ENCODE data around the gene SLC28A1.

SLC28A1 gene

DNA sequence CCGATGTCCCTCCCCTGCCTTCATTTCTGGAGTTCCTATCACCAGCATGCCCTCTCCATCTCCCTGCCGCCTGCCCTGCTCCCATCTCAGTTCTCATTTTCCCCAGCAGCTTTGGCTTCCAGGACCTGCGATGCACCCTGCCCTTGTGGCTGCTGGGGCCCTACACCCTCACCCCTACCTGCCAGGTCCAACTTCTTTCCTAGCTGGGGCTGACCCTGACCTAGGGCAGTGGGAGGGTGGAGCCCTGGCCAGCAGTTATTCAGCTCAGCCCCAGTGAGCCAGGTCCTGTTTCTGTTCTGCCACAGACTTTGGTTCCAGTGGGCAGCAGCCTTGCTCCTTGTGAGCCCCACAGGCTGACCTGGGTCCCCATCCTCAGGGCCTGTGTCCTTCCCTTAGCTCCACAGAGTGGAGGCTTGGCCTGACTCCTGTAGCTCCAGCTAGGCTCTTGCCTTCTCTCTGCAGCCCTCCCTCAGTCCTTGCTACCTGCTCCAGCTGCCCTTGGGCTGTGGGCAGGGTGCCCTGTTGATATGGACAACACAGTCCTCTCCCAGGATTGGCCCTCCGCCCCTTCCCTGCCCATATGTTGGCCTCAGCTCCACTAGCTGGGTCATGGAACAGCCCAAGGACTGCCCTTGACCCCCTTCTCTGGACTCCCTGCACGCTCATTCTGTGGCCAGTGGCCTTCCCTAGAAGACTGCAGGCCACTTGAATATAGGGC, 62.5 kb downstream of the SLC28A1 start:
- TF ChIP-seq, protein P1, sequence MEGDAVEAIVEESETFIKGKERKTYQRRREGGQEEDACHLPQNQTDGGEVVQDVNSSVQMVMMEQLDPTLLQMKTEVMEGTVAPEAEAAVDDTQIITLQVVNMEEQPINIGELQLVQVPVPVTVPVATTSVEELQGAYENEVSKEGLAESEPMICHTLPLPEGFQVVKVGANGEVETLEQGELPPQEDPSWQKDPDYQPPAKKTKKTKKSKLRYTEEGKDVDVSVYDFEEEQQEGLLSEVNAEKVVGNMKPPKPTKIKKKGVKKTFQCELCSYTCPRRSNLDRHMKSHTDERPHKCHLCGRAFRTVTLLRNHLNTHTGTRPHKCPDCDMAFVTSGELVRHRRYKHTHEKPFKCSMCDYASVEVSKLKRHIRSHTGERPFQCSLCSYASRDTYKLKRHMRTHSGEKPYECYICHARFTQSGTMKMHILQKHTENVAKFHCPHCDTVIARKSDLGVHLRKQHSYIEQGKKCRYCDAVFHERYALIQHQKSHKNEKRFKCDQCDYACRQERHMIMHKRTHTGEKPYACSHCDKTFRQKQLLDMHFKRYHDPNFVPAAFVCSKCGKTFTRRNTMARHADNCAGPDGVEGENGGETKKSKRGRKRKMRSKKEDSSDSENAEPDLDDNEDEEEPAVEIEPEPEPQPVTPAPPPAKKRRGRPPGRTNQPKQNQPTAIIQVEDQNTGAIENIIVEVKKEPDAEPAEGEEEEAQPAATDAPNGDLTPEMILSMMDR (IDR thresholded peaks at IDR 0.05; ENCODE audit: insufficient read depth, low read depth, low read length, missing control alignments): no peak
- DNase-seq (ENCODE audit: low read depth): no peak
- no peak overlapping the region for H3K4me3 ChIP-seq (ENCODE audit: low read depth, low read length)

DNA sequence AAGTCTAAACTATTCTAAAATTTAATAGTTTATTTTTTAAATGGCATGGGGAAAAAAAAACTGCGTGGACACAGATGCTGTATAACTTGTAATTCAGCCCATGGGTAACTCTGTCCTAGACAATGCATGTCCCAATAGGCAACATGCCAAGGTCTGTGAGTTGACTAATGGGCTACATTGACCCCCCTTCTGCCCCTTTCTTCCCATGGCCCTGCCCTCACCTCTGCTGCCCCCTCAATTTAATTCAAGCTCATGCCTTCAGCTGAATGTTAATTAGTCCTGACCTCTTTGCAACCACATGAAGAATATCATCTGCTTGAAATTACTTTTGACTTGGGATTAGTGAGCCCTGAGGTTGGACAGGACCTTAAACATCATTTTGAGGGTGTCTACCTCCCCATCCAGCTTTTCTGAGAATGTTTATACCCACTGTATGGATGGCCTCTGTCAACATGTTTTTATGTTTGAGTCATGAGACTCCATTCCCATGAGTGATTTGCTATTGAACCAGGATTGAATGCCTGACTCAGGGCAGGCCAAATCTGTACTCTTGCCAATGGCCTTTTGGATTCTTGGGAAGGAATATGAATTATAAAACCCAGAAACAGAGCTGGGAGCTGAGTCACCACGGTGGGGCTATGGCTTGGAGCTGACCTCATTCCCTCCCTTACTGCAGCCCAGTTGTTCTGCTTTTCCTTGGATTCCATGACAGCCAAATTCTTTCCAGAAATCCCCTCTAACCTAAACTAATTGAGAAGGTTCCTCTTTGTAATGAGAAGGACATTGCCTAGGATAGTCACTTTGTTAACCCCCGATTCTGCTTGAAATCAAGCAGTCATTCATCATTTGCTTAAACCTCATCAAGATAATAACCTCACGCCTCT, 63.7 kb downstream of the SLC28A1 start:
- TF ChIP-seq, protein P1 (IDR thresholded peaks at IDR 0.05; ENCODE audit: insufficient read depth, low read depth, low read length, missing control alignments): no peak
- no peak overlapping the region for H3K4me3 ChIP-seq (ENCODE audit: low read depth, low read length)
- DNase-seq (ENCODE audit: low read depth): no peak

DNA sequence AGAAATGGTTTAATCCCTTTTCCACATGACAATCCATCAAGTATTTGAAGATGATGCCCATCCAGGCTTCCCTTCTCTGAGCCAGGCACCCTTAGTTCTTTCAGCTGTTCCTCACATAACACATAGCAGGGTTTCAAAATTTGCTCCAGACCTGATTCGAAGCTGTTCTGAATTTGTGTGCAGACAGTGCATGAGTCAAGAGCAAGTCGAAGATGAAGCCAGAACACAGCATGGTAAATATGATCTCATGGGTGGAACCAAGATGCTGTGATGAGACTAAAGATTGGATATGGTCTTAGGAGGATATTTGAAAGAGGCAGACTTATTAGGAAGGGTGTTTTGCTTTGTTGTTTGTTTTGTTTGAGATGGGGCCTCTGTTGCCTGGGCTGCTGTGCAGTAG, 64.6 kb downstream of the SLC28A1 start:
- no peak overlapping the region for H3K4me3 ChIP-seq (ENCODE audit: low read depth, low read length)
- DNase-seq (ENCODE audit: low read depth): no peak
- TF ChIP-seq, protein P1 (IDR thresholded peaks at IDR 0.05; ENCODE audit: insufficient read depth, low read depth, low read length, missing control alignments): no peak

DNA sequence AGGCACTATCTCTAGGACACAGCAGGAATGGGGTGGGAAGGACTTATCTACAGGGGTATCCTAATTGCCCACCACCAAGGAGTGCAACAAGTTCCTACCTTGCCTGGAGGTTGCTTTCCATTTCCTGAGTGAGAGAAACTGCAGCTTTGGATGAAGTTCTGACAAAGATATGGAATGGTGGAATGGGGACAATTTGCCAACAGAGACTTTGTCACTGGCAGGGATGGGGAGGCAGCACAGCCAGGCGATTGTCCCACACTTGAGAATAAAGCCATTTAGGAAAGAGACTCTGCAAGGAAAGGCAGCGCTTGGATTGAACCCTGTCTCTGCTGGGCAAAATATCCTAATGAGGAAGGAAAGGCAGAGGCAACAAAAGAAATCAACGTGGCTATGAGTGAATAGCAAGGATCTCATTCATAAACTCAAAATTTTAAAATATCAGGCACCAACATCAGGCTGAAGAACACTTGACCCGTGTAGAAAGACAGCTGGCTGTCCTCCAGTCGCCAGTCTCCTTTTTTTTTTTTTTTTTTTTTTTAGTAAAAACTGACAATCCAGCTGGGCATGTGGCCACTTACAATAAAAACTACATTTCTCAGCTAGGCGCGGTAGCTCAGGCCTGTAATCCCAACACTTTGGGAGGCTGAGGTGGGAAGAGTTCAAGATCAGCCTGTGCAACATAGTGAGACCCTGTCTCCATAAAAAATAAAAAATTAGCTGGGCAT, 65.5 kb downstream of the SLC28A1 start:
- no peak for DNase-seq (ENCODE audit: low read depth)
- TF ChIP-seq, protein P1 (IDR thresholded peaks at IDR 0.05; ENCODE audit: insufficient read depth, low read depth, low read length, missing control alignments): no peak

DNA sequence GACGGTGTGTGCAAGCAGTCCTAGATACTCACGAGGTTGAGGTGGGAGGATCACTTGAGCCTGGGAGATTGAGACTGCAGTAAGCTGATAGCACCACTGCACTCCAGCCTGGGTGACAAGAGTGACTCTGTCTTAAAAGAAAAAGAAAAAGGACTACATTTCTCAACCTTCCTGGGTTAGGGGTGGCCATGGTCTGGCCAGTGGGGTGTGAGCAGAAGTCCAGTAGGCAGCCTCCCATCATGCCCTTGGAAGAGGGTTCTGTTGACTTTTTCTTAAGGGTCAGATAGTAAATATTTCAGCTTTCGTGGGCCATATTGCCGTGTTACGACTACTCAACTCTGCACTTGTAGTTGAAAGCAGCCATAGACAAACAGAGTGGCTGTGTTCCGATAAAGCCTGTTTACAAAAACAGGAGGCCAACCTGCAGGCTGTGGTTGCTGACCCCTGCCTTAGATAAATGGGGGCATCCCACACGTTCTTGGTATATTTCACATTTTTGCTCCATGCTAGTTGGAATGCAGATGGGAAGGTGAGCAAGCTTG, 66.2 kb downstream of the SLC28A1 start:
- TF ChIP-seq, protein P1 (IDR thresholded peaks at IDR 0.05; ENCODE audit: insufficient read depth, low read depth, low read length, missing control alignments): no peak
- no peak for DNase-seq (ENCODE audit: low read depth)
- H3K4me3 ChIP-seq (ENCODE audit: low read depth, low read length): no peak overlapping the region

More for the DNA sequence above, 65.5 kb downstream of the SLC28A1 start:
- no peak overlapping the region for H3K4me3 ChIP-seq (ENCODE audit: low read depth, low read length)

DNA sequence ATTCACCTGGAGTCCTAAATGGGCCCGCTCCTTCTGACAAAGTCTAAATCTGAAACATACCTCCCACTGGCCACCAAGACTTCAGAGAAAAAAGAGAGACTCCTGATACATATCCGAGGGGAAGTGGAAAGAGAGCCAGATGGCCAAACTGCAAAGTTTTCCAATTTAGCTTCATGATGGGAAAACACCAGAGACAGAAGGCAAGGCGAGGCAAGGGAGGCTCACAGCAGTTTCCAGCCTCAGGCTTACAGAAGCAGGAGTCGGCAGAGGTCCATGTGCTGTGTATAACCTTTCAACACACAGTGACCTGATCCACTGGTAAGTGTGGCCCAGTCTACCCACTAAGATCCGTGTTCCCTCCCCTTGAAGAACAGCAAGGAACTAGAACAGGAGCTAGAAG, 67.3 kb downstream of the SLC28A1 start:
- TF ChIP-seq, protein P1 (IDR thresholded peaks at IDR 0.05; ENCODE audit: insufficient read depth, low read depth, low read length, missing control alignments): no peak
- no peak overlapping the region for H3K4me3 ChIP-seq (ENCODE audit: low read depth, low read length)
- no peak for DNase-seq (ENCODE audit: low read depth)
